Kidney epithelial cell (primary cell): Measurements from ENCODE around the gene FGL2. TPM values are rescaled to one million over a fixed set of nuclear protein-coding genes. Genes with fewer than 3 reads are reported as not detected.
"Not testable (repeated sequence)": the region's sequence is repeated elsewhere in the genome, so short reads cannot be mapped to it uniquely, and the experiment has no call there.

Source experiments
- DNase-seq: peaks from one replicate; pipeline ENCODE4 v3.0.0-alpha.2; 2010; ENCODE audit warnings: low read depth
- H3K27me3 ChIP-seq: 2 replicates; pipeline ENCODE4 v1.6.0; 2011; ENCODE audit warnings: low read length; ENCODE audit not compliant: control insufficient read depth, insufficient read depth
- H3K36me3 ChIP-seq: 2 replicates; pipeline ENCODE4 v1.5.1; 2011; ENCODE audit warnings: low read length; ENCODE audit not compliant: control insufficient read depth, insufficient read depth
- H3K4me3 ChIP-seq: 2 replicates; pipeline ENCODE4 v1.5.1; 2011; ENCODE audit warnings: low read depth, mild to moderate bottlenecking, control low read depth, low read length
- CTCF ChIP-seq: IDR thresholded peaks from 2 replicates; pipeline ENCODE4 v1.5.1; 2011; ENCODE audit warnings: mild to moderate bottlenecking, moderate library complexity, low read length, control low read depth, inconsistent platforms; ENCODE audit not compliant: insufficient read depth, poor library complexity, severe bottlenecking
- total RNA-seq: library from RNA; depleted of rRNA; stranded (reverse); fragments of >200 nt; gene quantifications from 2 replicates; pipeline ENCODE4 v1.2.3, GENCODE V29; 2015

The FGL2 gene
- total RNA-seq, 1 donor from 2014 or later, result 0.13 TPM

DNA sequence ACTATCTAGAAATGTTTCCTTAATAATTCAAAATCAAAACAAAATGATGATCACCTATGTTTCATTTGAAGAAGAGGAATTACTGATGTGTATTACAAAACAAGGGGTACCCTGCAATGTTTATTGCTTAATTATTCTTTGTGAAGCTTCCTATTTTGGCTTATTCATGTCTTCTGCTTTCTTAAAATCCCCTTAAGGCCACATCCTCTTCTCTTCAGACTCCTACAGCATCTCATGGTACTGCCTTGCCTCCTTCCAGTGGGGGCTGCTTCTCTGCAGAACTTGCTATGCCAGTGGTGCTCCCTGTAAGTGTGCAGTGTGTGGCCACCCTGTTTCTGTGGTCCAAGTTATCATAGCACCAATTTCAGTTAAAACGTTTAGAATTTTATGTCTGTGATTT is 42.2 kb downstream of the FGL2 start:
- Histone ChIP-seq H3K27me3 (no peaks in the 10 kb centered on the region), H3K4me3 (no peak overlapping the region), H3K36me3 (no peaks in the 10 kb centered on the region)
- DNase-seq, result no peak
- TF ChIP-seq CTCF, result no peak

GRCh38 chr7:77157034-77157433 is 42.6 kb downstream of the FGL2 start:
- not testable (repeated sequence) for H3K4me3 ChIP-seq, H3K27me3 ChIP-seq, DNase-seq, H3K36me3 ChIP-seq

DNA sequence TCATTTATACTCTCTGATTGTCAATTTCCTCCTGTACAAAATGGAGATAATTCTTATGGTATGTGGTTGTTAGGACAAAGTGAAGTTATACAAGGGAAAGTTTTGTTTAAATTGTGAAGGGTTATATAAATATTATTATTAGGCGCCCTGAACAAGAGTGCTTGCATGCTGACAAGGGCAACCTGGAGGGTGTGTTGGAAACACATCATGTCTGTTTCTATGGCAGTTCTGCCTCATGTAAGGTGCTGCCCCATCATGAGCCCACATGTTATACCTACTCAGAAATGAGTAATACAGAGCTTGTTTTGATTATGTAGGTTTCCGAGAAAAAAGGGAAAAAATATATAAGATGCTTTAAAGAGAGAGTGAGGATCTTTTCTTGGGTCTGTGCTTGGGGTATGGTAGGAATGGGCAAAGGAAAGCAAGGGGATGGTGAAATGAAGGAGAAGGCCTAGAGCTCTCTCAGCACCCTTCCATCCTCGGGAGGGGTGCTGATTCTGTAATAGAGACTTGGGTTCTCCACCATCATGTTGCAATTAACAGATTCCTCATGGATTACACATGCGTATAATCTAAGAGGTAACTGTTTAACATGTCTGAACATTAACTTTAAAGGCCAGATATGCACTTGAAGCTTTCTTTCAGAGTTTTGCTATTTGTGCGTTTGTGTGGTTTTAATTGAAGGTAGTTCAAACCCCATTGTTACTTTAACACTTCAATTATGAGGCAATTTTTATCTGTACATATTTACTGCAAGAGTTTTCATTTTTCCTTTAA is 43.8 kb downstream of the FGL2 start:
- DNase-seq, result not testable (repeated sequence)

DNA sequence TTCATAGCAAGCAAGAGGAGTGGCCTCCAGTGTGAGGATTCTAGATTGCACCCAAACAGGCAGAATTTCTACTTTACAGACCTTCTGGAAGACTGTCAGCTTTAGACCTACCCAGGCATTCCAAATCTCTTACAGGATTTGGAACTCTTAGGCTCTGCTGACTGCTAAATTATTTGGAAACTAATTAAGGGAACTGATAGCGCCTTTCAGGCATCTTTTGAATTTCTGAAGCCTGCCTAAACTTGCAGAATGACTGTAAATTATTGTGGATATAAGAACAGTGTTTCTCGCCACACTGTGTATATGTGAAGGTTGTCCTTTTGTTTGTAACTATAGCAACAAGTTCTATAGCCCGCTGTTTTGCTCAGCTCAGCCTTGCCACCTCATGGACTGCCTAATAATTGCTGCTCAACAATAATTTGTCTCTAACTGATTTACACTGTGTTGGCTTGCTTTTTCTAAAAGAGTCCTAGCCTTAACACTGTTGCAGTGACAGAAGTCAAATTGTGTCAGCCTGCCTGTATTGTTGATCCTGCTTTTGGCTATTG is 44.6 kb downstream of the FGL2 start:
- not testable (repeated sequence) for H3K36me3 ChIP-seq, H3K27me3 ChIP-seq, DNase-seq, H3K4me3 ChIP-seq

More for the DNA sequence above, 43.8 kb downstream of the FGL2 start:
- not testable (repeated sequence) for H3K27me3 ChIP-seq, H3K36me3 ChIP-seq, H3K4me3 ChIP-seq

- not testable (repeated sequence) for H3K4me3 ChIP-seq, DNase-seq, H3K36me3 ChIP-seq
Measured at GRCh38 chr7:77152232-77152631, 47.4 kb downstream of the FGL2 start.

More at GRCh38 chr7:77152232-77152631, 47.4 kb downstream of the FGL2 start:
- H3K27me3 ChIP-seq, result not testable (repeated sequence)

Other genes starting within 250 kb of the FGL2 start
- not detected in 2 replicates for gene SPDYE17, start 167.5 kb downstream of the FGL2 start, total RNA-seq
- gene SPDYE18, start 137.3 kb downstream of the FGL2 start, total RNA-seq, result 0.08 TPM in 1 of 2 replicates, not detected in the other
- 1.4 and 5.6 TPM in 2 replicates for gene CCDC146, start 77.2 kb downstream of the FGL2 start, total RNA-seq
- 3.6 and 4.3 TPM in 2 replicates for gene GSAP, start 216.5 kb upstream of the FGL2 start, total RNA-seq